ENCODE measurements around the gene ANKFN1.

DNA sequence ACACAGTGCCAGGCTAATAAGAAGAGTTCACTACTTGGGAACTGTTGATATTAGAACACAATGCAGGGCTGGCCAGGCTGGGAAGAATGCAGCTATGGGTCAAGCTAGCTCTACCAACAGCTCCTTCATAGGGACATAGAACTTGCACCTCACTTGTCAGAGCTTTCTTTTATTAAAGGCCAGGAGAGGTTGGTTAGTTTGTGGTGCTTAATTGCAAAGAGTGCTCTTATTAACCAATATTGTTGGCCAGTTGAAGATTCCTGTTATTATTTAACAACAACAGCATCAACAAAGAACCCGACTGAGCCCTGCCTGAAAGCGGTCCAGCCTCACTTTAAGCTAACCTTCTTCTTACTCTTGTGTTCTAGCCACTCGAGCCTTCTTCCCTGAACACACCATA, 43.4 kb upstream of the ANKFN1 start:
- TF ChIP-seq EZH2 (IDR thresholded peaks at IDR 0.05) = no peak
- TF ChIP-seq, protein P1, sequence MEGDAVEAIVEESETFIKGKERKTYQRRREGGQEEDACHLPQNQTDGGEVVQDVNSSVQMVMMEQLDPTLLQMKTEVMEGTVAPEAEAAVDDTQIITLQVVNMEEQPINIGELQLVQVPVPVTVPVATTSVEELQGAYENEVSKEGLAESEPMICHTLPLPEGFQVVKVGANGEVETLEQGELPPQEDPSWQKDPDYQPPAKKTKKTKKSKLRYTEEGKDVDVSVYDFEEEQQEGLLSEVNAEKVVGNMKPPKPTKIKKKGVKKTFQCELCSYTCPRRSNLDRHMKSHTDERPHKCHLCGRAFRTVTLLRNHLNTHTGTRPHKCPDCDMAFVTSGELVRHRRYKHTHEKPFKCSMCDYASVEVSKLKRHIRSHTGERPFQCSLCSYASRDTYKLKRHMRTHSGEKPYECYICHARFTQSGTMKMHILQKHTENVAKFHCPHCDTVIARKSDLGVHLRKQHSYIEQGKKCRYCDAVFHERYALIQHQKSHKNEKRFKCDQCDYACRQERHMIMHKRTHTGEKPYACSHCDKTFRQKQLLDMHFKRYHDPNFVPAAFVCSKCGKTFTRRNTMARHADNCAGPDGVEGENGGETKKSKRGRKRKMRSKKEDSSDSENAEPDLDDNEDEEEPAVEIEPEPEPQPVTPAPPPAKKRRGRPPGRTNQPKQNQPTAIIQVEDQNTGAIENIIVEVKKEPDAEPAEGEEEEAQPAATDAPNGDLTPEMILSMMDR (IDR thresholded peaks at IDR 0.05) = no peak
